22Rv1 (cell line): ENCODE results near the gene REEP6.

Experiments used
- ZFX ChIP-seq: fragments of 450-650 bp; IDR thresholded peaks from 2 replicates; pipeline ENCODE4 v1.6.1; 2017; ENCODE audit warnings: antibody characterized with exemption, borderline replicate concordance
- TF ChIP-seq, protein P1 (sequence below): fragments of 450-650 bp; IDR thresholded peaks from 2 replicates; pipeline ENCODE4 v1.5.1; 2017; ENCODE audit warnings: mild to moderate bottlenecking

DNA sequence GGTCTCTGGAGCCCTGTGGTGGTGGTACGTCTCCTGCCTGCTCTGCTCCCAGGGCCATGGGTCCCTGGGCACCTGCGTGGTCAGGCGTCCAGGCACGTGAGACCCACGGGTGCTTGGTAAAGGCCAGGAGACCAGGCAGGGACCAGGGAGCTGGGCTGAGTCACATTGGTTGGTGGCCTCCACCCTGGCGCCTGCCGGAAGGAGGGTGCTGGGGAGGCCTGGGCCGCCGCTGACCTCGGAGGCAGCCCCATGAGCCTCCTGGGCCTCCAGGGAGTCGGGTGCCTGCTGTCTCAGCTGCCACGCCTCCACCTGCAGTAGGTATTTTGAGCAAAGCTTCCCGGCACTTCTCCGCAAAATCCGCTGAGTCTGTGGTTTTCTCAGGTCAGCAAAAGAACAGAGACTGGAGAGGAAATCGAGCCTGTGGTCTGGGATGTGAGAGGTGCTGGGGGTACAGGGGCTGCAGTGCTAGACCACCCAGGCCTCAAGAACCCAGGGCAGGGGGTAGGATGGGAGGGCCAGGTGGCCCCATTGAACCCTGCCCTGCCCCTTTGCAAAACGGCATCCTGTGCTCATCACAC lies 29.3 kb downstream of the REEP6 start:
- TF ChIP-seq, protein P1, sequence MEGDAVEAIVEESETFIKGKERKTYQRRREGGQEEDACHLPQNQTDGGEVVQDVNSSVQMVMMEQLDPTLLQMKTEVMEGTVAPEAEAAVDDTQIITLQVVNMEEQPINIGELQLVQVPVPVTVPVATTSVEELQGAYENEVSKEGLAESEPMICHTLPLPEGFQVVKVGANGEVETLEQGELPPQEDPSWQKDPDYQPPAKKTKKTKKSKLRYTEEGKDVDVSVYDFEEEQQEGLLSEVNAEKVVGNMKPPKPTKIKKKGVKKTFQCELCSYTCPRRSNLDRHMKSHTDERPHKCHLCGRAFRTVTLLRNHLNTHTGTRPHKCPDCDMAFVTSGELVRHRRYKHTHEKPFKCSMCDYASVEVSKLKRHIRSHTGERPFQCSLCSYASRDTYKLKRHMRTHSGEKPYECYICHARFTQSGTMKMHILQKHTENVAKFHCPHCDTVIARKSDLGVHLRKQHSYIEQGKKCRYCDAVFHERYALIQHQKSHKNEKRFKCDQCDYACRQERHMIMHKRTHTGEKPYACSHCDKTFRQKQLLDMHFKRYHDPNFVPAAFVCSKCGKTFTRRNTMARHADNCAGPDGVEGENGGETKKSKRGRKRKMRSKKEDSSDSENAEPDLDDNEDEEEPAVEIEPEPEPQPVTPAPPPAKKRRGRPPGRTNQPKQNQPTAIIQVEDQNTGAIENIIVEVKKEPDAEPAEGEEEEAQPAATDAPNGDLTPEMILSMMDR = no peak
- TF ChIP-seq ZFX = no peak
